Right lobe of liver (tissue), 4 donors: ENCODE measurements around the gene GLIS2.

Experiments
- POLR2A ChIP-seq: fragments of 450-650 bp; IDR thresholded peaks from one replicate; pipeline ENCODE4 v1.6.1; 2017; ENCODE audit warnings: antibody characterized with exemption, mild to moderate bottlenecking
- TF ChIP-seq, protein P1 (sequence below), 4 donors: fragments of 200-600 bp in 3 of 4; fragments of 450-650 bp in 1 of 4; IDR thresholded peaks; one replicate each; pipeline versions ENCODE4 v1.5.1 to v1.8.0; 2016 to 2022; ENCODE audit warnings: antibody characterized with exemption in 4 of 4, mild to moderate bottlenecking in 2 of 4
- donor health status: DM: no; HTN: no; CAD: no.
- donor health status: DM: no; HTN: no; CAD: no.
- donor health status: DM: no; HTN: yes; CAD: no.

DNA sequence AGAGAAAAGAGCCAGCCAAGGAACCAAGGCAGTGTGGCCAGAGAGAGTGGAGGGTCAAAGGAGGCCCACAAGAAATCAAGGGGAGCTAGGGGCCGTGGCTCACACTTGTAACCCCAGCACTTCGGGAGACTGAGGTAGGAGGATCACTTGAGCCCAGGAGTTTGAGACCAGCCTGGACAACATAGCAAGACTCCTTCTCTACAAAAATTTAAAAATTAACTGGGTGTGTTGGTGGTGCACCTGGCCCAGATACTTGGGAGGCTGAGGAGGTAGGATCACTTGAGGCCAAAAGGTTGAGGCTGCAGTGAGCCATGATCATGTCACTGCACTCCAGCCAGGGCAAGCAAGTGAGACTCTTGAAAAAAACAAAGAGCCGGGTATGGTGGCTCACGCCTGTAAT, 24.2 kb upstream of the GLIS2 start:
- TF ChIP-seq, protein P1, sequence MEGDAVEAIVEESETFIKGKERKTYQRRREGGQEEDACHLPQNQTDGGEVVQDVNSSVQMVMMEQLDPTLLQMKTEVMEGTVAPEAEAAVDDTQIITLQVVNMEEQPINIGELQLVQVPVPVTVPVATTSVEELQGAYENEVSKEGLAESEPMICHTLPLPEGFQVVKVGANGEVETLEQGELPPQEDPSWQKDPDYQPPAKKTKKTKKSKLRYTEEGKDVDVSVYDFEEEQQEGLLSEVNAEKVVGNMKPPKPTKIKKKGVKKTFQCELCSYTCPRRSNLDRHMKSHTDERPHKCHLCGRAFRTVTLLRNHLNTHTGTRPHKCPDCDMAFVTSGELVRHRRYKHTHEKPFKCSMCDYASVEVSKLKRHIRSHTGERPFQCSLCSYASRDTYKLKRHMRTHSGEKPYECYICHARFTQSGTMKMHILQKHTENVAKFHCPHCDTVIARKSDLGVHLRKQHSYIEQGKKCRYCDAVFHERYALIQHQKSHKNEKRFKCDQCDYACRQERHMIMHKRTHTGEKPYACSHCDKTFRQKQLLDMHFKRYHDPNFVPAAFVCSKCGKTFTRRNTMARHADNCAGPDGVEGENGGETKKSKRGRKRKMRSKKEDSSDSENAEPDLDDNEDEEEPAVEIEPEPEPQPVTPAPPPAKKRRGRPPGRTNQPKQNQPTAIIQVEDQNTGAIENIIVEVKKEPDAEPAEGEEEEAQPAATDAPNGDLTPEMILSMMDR (IDR thresholded peaks at IDR 0.05): no peak
- no peak for TF ChIP-seq POLR2A
